SK-N-MC (cell line): ENCODE results near the gene TMEM132D.

Source experiments
- EZH2 ChIP-seq: fragments of 200-600 bp; sonication (generic); IDR thresholded peaks from one replicate; pipeline ENCODE4 v1.6.1; 2017; ENCODE audit warnings: antibody characterized with exemption
- POLR2AphosphoS5 ChIP-seq: IDR thresholded peaks from 2 replicates; pipeline ENCODE4 v1.6.1; 2012; ENCODE audit warnings: mild to moderate bottlenecking, low read depth, low read length, borderline replicate concordance

DNA sequence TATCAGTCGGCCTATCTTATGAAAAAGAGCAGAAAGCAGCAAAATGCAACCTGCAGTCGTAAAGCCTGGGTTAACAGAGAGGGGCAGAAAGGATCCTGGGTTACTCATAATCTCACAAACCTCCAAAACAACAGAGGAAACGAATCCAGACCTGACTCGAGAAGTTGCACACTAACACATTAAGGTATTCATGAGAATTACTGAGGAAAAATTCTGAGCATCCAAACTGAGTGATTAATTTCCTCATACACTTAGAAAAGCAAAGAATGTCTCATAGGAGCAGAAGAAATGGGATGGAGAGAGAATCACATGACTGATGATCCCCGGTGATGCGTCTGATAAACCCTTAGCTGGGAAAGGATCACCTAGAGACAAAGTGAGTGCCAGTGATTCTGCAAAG is 272.5 kb downstream of the TMEM132D start:
- TF ChIP-seq POLR2AphosphoS5 (no peak), EZH2 (no peak)
